Activated CD8-positive, alpha-beta memory T cell treated with anti-CD3 and anti-CD28 coated beads, Interleukin-2, amount 50 U/mL, for 24 hours (primary cell): ENCODE data around the gene UGCG.
"Not testable (repeated sequence)": the region's sequence is repeated elsewhere in the genome, so short reads cannot be mapped to it uniquely, and the experiment has no call there.

Experiments
- DNase-seq: peaks from one replicate; pipeline ENCODE4 v3.0.0-alpha.2; 2020; ENCODE audit errors: extremely low read depth

Gene UGCG

DNA sequence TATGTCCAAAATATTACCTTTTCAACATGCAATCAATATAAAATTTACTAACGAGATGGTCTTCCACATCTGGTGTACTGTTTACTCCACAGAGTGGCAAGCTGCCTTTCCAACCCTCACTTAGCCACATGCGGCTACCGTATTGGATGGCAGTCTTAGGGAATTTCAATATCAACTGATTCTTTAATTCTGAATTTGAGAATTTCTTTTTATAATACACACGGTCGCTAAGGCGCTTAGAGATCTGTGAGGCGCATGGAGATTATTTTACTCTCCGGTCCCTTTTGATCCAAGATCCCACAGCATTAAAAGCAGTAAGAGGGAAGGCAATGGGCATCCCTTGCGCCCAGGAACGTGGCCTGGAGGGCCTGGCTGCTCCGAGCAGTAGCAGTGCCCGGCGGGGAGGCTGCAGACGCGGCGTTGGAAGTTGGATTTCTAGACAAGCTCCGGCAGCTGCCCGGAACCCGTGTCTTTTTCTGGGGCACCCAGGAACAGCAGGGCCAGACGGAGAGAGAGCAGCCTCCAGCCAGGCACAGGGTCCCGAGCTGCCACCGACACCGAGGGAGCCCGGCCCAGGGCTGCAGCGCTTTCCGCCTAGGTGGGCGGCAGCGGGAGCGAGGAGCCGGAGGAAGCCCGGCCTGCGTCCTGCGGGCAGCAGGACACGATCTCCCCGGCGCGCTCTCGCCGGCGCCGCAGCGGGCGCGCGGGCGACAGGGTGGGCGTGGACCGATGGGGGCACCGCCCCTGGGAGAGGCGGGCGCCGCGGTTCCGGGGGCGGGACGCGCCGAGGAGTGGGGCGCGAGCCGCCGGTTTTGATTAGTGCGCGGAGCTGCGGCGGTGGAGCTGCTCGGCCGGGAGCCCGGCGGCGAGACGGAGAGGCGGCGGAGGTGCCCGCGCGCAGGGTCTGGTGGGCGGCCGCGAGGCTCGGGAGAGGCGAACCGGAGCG, at the start of gene UGCG:
Gene UGCG (plus strand): TSS at position 819 of the 946 bp plus-strand sequence. CDS start 402 bp downstream, outside the sequence.
- peak; percentile 56 for DNase-seq

DNA sequence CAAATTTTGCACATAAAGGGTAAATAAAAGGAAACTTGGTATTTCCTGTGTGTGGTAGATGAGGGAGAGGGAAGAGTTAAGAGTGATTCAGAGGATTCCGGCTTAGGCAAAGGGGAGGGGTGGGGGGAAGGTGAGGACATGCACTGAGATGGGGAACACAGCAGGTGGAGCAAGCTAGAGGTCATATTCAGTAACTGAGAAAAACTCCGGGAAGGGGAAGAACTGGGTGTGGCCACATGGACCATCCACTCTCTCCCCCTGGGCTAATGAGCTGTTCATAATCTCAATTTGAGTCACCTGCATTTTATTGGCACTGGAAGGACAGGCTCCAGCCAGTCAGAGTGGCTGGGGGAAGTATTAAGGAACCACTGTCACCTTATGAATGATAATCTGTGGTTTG, 45.1 kb upstream of the UGCG start:
- DNase-seq = no peak

- no peak for DNase-seq
Measured at GRCh38 chr9:111852291-111852690, 44.3 kb upstream of the UGCG start.

- DNase-seq = no peak
Measured at GRCh38 chr9:111853450-111853827, 43.2 kb upstream of the UGCG start.

DNA sequence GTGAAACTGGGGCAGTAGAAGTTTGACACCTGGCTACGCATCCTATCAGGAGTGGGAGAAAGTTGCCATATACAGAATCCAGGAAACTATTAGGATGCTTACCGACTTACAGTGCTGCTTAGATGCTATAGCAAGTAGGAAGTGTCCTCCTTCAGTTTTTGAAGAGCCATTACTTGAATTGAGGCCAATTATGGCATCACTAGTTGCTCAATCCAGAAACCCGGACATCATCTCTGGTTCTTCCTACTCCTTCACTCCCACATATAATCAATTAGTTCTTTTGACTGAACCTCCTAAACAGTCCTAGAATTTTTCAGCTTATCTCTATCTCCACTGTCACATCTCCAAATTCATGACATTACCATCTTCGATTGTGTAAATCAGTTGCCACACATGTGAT, 41.8 kb upstream of the UGCG start:
- no peak for DNase-seq

DNA sequence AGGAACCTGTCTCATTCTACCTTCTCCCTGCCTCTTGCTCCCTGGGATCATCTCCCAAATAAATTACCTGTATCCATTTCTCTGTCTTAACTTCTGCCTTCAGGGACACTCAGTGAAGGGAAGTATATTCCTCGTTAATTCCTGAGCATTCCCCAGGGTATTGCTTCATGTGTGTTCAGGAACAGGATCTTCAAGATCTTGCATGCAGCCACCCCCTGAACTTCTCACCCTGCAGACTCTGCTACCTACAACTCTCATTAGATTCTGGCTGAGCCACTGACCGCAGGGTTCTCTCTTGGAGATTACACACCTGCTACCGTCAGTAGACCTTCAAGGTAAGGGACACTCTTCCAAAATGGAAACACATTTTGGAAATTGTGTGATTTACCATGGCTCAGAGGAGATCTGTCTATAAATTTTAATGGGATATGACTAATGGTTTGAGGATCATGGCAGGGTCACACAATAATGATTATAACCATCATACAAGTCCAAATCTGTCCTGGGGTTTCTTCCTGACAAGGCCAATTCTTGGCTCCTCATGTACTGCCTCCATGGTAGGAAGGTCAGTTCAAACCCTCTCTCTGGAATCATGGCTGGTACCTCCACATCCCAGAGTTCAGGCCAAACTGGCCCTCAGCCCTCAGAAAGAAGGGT, 38.9 kb upstream of the UGCG start:
- no peak for DNase-seq

DNA sequence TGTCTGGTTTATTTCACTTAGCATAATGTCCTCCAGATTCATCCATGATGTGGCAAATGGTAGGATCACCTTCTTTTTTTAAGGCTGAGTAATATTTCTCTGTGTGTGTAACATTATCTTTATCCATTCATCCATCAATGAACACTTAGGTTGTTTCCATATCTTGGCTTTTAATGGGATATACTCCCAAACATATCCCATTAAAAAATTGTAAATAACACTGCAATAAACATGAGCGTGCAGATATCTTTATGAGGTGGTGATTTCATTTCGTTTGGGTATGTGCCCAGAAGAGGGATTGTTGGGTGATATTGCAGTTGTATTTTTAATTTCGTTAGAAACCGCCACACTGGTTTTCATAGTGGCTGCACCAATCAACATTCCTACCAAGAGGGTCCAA, 36.2 kb upstream of the UGCG start:
- no peak for DNase-seq

GRCh38 chr9:111863636-111864035, 33.0 kb upstream of the UGCG start:
- DNase-seq = no peak

DNA sequence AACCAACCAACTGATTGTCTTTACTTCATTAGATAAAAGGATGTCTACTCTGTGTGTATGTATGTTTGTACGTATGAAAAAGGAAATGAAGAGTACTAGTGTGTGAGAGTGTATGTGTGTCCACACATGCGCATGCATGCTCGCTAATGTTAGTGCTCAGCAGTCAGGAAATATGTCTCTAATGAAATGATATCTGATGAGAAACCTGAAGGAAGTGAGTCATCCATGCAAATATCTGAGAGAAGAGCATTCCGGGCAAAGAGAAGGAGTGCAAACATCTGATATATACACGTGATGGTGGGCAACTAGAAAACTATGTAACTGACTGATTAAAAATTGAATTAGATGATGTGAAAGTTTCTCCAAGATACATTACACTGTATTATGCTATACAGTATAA, 29.6 kb upstream of the UGCG start:
- DNase-seq = no peak

DNA sequence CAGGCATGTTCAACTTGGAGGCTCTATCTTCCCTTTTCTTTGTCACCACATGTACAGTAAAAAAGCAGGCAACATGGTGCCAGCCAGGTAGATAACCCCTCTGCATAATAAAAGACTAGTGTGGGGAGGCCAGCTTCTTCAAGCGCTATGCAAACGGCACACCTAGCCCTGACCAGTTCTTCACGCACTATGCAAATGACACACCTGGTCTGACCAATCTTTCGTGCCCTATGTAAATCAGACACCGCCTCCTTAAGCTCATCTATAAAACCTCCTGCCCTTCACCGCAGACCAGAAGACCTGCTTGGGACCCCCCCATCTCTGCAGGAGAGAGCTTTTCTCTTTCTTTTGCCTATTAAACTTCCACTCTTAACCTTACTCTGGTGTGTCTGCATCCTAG, 28.1 kb upstream of the UGCG start:
- DNase-seq = no peak

DNA sequence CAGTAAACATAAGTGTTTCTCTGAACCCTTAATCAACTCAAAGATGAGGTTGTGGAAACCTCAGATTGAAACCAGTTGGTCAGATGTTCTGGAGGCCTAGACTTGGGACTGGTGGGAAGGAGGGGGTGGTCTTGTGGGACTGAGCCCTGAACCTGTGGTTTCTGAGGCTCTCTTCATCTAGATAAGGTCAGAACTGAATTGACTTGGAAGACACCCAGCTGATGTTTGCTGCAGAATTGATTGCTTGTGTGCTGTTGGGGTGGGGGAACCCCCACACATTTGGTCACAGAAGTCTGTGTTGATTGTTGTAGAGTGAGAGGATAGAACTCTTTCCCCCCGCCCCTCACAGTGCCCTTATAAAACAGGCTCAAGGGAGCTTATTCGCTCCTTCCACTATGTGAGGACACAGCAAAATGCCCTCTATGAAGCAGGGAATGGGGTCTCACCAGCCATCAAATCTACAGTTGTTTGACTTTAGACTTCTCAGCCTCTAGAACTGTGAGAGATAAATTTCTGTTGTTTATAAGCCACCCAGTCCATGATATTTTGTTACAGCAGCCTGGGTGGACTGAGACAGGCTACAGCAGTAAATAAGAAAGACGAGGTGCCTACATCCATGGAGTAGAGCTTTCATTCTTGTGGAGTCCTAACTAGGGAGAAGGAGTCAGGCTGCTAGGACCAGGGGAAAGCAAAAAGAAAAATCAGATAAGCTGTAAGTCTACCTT, 25.7 kb upstream of the UGCG start:
- DNase-seq = peak; percentile 6

- no peak for DNase-seq
Measured at GRCh38 chr9:111871499-111871855, 25.1 kb upstream of the UGCG start.

GRCh38 chr9:111872886-111873285, 23.7 kb upstream of the UGCG start:
- DNase-seq = no peak

- no peak for DNase-seq
Measured at GRCh38 chr9:111873901-111874300, 22.7 kb upstream of the UGCG start.

GRCh38 chr9:111874500-111874899, 22.1 kb upstream of the UGCG start:
- DNase-seq = no peak

DNA sequence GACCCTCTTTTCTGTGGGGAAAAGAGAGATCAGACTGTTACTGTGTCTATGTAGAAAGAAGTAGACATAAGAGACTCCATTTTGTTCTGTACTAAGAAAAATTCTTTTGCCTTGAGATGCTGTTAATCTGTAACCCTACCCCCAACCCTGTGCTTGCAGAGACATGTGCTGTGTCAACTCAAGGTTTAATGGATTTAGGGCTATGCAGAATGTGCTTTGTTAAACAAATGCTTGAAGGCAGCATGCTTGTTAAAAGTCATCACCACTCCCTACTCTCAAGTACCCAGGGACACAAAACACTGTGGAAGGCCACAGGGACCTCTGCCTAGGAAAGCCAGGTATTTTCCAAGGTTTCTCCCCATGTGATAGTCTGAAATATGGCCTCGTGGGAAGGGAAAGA, 21.3 kb upstream of the UGCG start:
- not testable (repeated sequence) for DNase-seq

DNA sequence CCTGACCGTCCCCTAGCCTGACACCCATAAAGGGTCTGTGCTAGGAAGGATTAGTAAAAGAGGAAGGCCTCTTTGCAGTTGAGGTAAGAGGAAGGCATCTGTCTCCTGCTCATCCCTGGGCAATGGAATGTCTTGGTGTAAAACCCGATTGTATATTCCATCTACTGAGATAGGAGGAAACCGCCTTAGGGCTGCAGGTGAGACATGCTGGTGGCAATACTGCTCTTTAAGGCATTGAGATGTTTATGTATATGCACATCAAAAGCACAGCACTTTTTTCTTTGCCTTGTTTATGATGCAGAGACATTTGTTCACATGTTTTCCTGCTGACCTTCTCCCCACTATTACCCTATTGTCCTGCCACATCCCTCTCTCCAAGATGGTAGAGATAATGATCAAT, 20.9 kb upstream of the UGCG start:
- DNase-seq = not testable (repeated sequence)

- no peak for DNase-seq
Measured at GRCh38 chr9:111876179-111876578, 20.4 kb upstream of the UGCG start.

- no peak for DNase-seq
Measured at GRCh38 chr9:111877420-111877819, 19.2 kb upstream of the UGCG start.

DNA sequence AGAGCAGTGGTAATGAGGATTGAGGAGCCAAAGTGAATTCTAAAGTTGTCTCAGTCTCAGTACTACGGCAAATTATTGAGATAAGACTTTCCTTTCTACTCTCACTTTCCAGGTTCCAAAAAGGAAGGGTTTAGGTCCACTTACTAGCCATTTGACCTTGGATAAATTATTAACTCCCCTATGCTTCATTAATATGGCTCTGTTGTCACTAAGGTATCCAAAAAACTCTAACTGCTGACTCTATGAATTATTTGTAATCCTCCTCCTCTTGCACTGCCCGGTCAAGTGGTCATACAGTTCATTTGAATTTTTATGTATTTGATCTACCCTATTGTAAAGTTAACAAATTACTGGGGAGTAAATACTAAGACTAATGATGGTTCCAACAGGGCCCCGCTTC, 17.7 kb upstream of the UGCG start:
- no peak for DNase-seq

DNA sequence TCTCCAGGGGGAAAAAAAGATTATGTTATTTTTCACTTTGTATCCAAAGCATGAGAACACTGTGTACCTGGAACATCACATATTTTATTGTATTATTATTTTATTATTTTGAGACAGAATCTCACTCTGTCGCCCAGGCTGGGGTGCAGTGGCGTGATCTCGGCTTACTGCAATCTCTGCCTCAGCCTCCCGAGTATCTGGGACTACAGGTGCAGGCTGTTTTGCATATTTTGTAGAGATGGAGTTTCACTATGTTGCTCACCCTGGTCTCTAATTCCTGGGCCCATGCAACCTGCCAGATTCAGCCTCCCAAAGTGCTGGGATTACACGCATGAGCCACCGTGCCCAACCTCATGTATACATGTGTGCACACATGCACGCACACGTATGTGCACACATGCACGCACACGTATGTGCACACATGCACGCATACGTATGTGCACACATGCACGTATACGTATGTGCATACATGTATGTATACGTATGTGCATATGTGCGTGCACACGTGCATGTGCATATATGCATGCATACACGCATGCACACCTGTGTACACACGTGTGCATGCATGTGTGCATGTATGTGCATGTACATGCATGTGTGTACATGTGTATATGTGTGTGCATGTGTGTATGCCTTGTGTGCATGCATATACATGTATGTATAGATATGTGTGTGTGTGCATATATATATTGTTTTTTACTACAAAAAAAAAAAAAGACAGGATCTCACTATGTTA, 9.5 kb upstream of the UGCG start:
- no peak for DNase-seq

DNA sequence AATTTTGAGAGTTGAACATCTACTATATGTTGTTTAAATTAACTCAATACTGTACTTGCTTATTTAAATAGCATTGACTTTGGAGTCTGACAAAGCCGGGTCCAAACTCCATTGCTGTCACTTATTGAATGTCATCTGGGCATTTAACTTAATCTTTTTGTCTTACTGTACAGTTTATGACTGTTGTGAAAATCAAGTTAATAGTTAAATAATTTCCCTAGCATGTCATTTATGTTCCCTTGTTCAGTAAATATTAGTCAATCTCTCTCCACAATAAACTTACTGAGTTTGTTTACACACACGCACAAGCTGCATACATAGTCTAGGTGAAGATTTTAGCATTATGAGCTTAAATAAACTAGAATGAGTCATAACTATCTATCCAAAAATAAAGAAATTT, 6.3 kb upstream of the UGCG start:
- no peak for DNase-seq
